Endothelial cell of umbilical vein (primary cell): Measurements from ENCODE around the gene APOBEC3A. TPM values are rescaled to one million over a fixed set of nuclear protein-coding genes. Genes with fewer than 3 reads are reported as not detected.

Source experiments
- BruUV-seq: library from RNA; stranded (reverse); fragments of 400-500 nt; replicated peaks from 2 replicates; lab custom pipeline; 2021; lab: Mats Ljungman, UMichigan
- CTCF ChIA-PET: fragments of 300-600, 350-600 bp; sonication (Branson Sonifier 250); formaldehyde crosslinking; loops from one replicate; lab custom pipeline; 2021; ENCODE audit warnings: antibody characterized with exemption, inconsistent platforms; lab: Charles Lee
- POLR2A ChIA-PET: fragments of 300-600, 350-600 bp; sonication (Branson Sonifier 250); formaldehyde crosslinking; loops from one replicate; lab custom pipeline; 2021; ENCODE audit warnings: antibody characterized with exemption, inconsistent platforms; lab: Charles Lee
- DNase-seq: peaks from one replicate; pipeline ENCODE4 v3.0.0-alpha.2; 2011; ENCODE audit warnings: low read depth, low spot score
- FAIRE-seq: peaks from 2 replicates; lab custom pipeline; 2011; peaks lifted over from hg19 to GRCh38; lab: Jason Lieb, UNC
- H2AFZ ChIP-seq: 2 replicates; pipeline ENCODE4 v1.6.0; 2012; ENCODE audit warnings: low read depth, low read length, control low read depth, inconsistent platforms
- H3K27ac ChIP-seq: 2 replicates; pipeline ENCODE4 v1.5.1; 2011; ENCODE audit warnings: low read depth, mild to moderate bottlenecking, control low read depth, low read length, moderate library complexity; ENCODE audit not compliant: insufficient read depth
- H3K27me3 ChIP-seq, 2 experiments: 2 replicates each; pipeline versions ENCODE4 v1.6.0 to v1.6.1; 2011; ENCODE audit warnings: low read length in 2 of 2, mixed read lengths in 1 of 2; ENCODE audit not compliant: control insufficient read depth in 2 of 2, insufficient read depth in 2 of 2
- H3K36me3 ChIP-seq, 2 experiments: 2 replicates in 1 of 2; 3 replicates in 1 of 2; pipeline ENCODE4 v1.5.1; 2011; ENCODE audit warnings: low read length in 2 of 2, mild to moderate bottlenecking in 1 of 2, moderate library complexity in 1 of 2; ENCODE audit not compliant: control insufficient read depth in 2 of 2, insufficient read depth in 2 of 2; ENCODE audit errors: extremely low read depth in 1 of 2
- H3K4me1 ChIP-seq: 3 replicates; pipeline ENCODE4 v1.5.1; 2011; ENCODE audit warnings: mild to moderate bottlenecking, low read length; ENCODE audit not compliant: control insufficient read depth, insufficient read depth; ENCODE audit errors: extremely low read depth
- H3K4me2 ChIP-seq: 2 replicates; pipeline ENCODE4 v1.6.1; 2011; ENCODE audit warnings: low read length, control low read depth, mixed read lengths; ENCODE audit not compliant: insufficient read depth
- H3K4me3 ChIP-seq, 3 experiments: fragments of 200-600 bp in 1 of 3; sonication (generic), shearing (Covaris generic) in 1 of 3; replicated peaks in 1 of 3; 2 replicates each; pipeline ENCODE4 v1.5.1; 2011 to 2016; ENCODE audit warnings: control low read depth in 3 of 3, low read length in 3 of 3, mild to moderate bottlenecking in 2 of 3, inconsistent platforms in 1 of 3, low read depth in 1 of 3, moderate library complexity in 1 of 3; ENCODE audit not compliant: insufficient read depth in 1 of 3
- H3K79me2 ChIP-seq: 2 replicates; pipeline ENCODE4 v1.6.0; 2012; ENCODE audit warnings: low read length, inconsistent platforms; ENCODE audit not compliant: control insufficient read depth, insufficient read depth
- H3K9ac ChIP-seq: replicated peaks from 2 replicates; pipeline ENCODE3; 2011; ENCODE audit warnings: low read length, control low read depth; ENCODE audit not compliant: insufficient read depth; ENCODE audit errors: extremely low read depth
- H3K9me1 ChIP-seq: replicated peaks from 3 replicates; pipeline ENCODE4 v1.6.0; 2011; ENCODE audit warnings: mild to moderate bottlenecking, low read length; ENCODE audit not compliant: control insufficient read depth, insufficient read depth; ENCODE audit errors: extremely low read depth
- H3K9me3 ChIP-seq: replicated peaks from 2 replicates; pipeline ENCODE4 v1.5.1; 2012; ENCODE audit warnings: low read length, inconsistent platforms; ENCODE audit not compliant: control insufficient read depth, insufficient read depth
- H4K20me1 ChIP-seq: replicated peaks from 2 replicates; pipeline ENCODE3; 2011; ENCODE audit warnings: mild to moderate bottlenecking, low read length; ENCODE audit not compliant: control insufficient read depth, insufficient read depth; ENCODE audit errors: extremely low read depth
- CTCF ChIP-seq, 2 donors: IDR thresholded peaks; 1 replicate in 1 of 2; 2 replicates in 1 of 2; pipeline ENCODE4 v1.5.1; 2011; ENCODE audit warnings: low read length in 2 of 2, mild to moderate bottlenecking in 2 of 2, moderate library complexity in 2 of 2, control low read depth in 1 of 2, inconsistent platforms in 1 of 2, low read depth in 1 of 2; ENCODE audit not compliant: insufficient read depth in 1 of 2; ENCODE audit errors: extremely low read depth in 1 of 2
- GATA2 ChIP-seq: IDR thresholded peaks from 2 replicates; pipeline ENCODE4 v1.7.0; 2011; ENCODE audit warnings: low read depth, mild to moderate bottlenecking, moderate library complexity, mixed read lengths, low read length; ENCODE audit not compliant: insufficient read length, insufficient read depth
- MAX ChIP-seq: IDR thresholded peaks from 2 replicates; pipeline ENCODE4 v1.6.1; 2011; ENCODE audit not compliant: insufficient read depth, insufficient read length
- MYC ChIP-seq: IDR thresholded peaks from one replicate; pipeline ENCODE4 v1.6.1; 2011; ENCODE audit warnings: mild to moderate bottlenecking, low read depth, low read length
- dilution Hi-C: fragments of 300-500 bp; cut with MboI; formaldehyde crosslinking; loops from one replicate; pipeline ENCODE4 v1.15.0; 2019; ENCODE audit warnings: low sequenced_read_pairs; ENCODE audit not compliant: extremely low pct_ligation_motif_present
- intact Hi-C: fragments of 100-400 bp; cut with micrococcal nuclease; formaldehyde crosslinking; loops from one replicate; pipeline ENCODE4 v1.10.0; 2022
- polyA plus RNA-seq, 4 experiments: library from polyadenylated mRNA; depleted of rRNA in 3 of 4; stranded (reverse) in 3 of 4; unstranded in 1 of 4; fragments of >200 nt; gene quantifications; 2 replicates each; pipeline versions ENCODE4 v1.2.1 to v1.2.3, GENCODE V29; 2011 to 2012; ENCODE audit warnings: missing spikeins in 1 of 4
- total RNA-seq: library from RNA; stranded (reverse); gene quantifications from 2 replicates; pipeline ENCODE4 v1.2.3, GENCODE V29; 2021

Gene APOBEC3A
- total and polyA plus RNA-seq, 2 donors (not counting 3 experiments of a cell fraction or from before 2014, with no cell fraction given): not detected

- no peak overlapping the region for H3K4me3 ChIP-seq
- BruUV-seq: no TSS peak
- ChIA-PET CTCF (interaction anchor here (1.0 to 2.3 kb wide), 7 partner anchors 13 to 183 kb away, joined by 3 to 8 read pairs (median 3); no protein-coding TSS in a partner anchor), POLR2A (no interaction called here)
- H3K9me1 ChIP-seq: no peaks in the 10 kb centered on the region
- no peaks in the 10 kb centered on the region for H3K36me3 ChIP-seq
- intact Hi-C loops (no loop called here), dilution Hi-C loops (no loop called here)
- H3K79me2 ChIP-seq: no peaks in the 10 kb centered on the region
- H3K9me3 ChIP-seq: no peaks in the 10 kb centered on the region
- TF ChIP-seq MAX (no peak), MYC (no peak), GATA2 (no peak), CTCF (IDR thresholded peaks at IDR 0.05; ENCODE audit: extremely low read depth in 1 of 2, insufficient read depth in 1 of 2, low read depth in 1 of 2, low read length in 2 of 2) (no peak)
- FAIRE-seq (no peak), DNase-seq (no peak)
- no peak overlapping the region for H3K4me2 ChIP-seq
- peaks cover 0 to 3% of the 10 kb centered on the region in 2 experiments for H3K27me3 ChIP-seq
- no peak overlapping the region for H3K27ac ChIP-seq
- H4K20me1 ChIP-seq: no peaks in the 10 kb centered on the region
- H2AFZ ChIP-seq: no peak overlapping the region
- no peak overlapping the region for H3K9ac ChIP-seq
- H3K4me1 ChIP-seq: no peaks in the 10 kb centered on the region
Measured at GRCh38 chr22:38951734-38952133, 5.7 kb upstream of the APOBEC3A start.
